ENCODE results near the gene BRI3. TPM values are rescaled to one million over a fixed set of nuclear protein-coding genes. Genes with fewer than 3 reads are reported as not detected.

Gene BRI3
- total and polyA plus RNA-seq, 2 of the 8 experiments (the other 6 are each of a cell fraction or from before 2014, with no cell fraction given) = 77.5 to 93.4 TPM

- TF ChIP-seq CHD1 (IDR thresholded peaks at IDR 0.05; ENCODE audit: low read depth, low read length) (no peak), BCL11A (IDR thresholded peaks at IDR 0.05; ENCODE audit: low read depth in 2 of 2, low read length in 2 of 2) (no peak), POLR2AphosphoS5 (IDR thresholded peaks at IDR 0.05; ENCODE audit: low read depth, low read length) (no peak)
Observed at GRCh38 chr7:98286701-98287485, 5.4 kb downstream of the BRI3 start (continued).
